Measurements from ENCODE around the gene PHKB. TPM values are rescaled to one million over a fixed set of nuclear protein-coding genes. Genes with fewer than 3 reads are reported as not detected.
"Not testable (repeated sequence)": the region's sequence is repeated elsewhere in the genome, so short reads cannot be mapped to it uniquely, and the experiment has no call there.

PHKB gene
- total and polyA plus RNA-seq, 2 donors from 2014 or later = 48.3 to 80.5 TPM

DNA sequence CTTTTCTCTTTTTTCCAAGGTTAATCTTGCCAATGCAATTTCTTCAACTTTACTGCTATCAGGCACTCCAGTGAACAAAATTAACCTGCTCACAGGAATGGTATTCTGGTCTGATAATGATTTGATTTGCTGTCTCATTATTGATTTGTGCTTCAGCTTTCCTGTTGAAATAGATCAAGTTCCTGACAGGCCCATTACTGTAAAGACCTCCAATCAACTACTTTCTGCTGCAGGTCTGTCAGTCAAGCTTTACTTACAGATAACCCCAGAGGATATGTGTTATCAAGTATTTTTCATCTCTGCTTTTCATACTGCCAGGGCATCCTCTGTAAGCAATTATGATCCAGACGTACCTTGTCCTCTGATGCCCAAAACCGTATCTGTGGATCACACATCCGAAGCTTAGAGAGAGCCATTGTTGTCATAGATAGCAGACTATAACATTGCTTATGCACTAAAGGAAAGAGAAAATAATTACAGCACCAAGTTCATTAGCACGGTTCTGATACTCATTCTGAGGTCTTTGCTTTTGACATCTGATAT lies 215.6 kb downstream of the PHKB start:
- no peak for FAIRE-seq
- Histone ChIP-seq H3K27me3 (ENCODE audit: control insufficient read depth, insufficient read depth, low read length) (no peaks in the 10 kb centered on the region), H3K36me3 (ENCODE audit: control insufficient read depth in 2 of 3, insufficient read depth in 3 of 3, low read length in 3 of 3) (peaks cover 5 to 19% (median 10%) of the 10 kb centered on the region in 3 donors), H3K4me1 (ENCODE audit: control insufficient read depth in 2 of 3, insufficient read depth in 2 of 3, low read depth in 1 of 3, low read length in 3 of 3) (no peaks in the 10 kb centered on the region), H3K27ac (ENCODE audit: low read depth in 2 of 2, low read length in 2 of 2) (no peak overlapping the region), H3K4me3 (ENCODE audit: low read length in 3 of 3) (no peak overlapping the region), H3K9me3 (ENCODE audit: control insufficient read depth in 2 of 3, insufficient read depth in 1 of 3, low read length in 3 of 3) (peaks cover 0 to 6% (median 0%) of the 10 kb centered on the region in 3 donors), H3K9ac (ENCODE audit: low read length in 3 of 3) (no peak overlapping the region)
- intact Hi-C loops (cut with DNase I) = no loop called here
- TF ChIP-seq, protein P1, sequence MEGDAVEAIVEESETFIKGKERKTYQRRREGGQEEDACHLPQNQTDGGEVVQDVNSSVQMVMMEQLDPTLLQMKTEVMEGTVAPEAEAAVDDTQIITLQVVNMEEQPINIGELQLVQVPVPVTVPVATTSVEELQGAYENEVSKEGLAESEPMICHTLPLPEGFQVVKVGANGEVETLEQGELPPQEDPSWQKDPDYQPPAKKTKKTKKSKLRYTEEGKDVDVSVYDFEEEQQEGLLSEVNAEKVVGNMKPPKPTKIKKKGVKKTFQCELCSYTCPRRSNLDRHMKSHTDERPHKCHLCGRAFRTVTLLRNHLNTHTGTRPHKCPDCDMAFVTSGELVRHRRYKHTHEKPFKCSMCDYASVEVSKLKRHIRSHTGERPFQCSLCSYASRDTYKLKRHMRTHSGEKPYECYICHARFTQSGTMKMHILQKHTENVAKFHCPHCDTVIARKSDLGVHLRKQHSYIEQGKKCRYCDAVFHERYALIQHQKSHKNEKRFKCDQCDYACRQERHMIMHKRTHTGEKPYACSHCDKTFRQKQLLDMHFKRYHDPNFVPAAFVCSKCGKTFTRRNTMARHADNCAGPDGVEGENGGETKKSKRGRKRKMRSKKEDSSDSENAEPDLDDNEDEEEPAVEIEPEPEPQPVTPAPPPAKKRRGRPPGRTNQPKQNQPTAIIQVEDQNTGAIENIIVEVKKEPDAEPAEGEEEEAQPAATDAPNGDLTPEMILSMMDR (IDR thresholded peaks at IDR 0.05; ENCODE audit: borderline replicate concordance, extremely low read depth, insufficient read depth) = no peak
- no peak for DNase-seq

DNA sequence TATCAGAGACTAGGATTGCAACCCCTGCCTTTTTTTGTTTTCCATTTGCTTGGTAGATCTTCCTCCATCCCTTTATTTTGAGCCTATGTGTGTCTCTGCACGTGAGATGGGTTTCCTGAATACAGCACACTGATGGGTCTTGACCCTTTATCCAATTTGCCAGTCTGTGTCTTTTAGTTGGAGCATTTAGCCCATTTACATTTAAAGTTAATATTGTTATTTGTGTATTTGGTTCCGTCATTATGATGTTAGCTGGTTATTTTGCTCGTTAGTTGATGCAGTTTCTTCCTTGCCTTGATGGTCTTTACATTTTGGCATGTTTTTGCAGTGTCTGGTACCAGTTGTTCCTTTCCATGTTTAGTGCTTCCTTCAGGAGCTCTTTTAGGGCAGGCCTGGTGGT lies 220.4 kb downstream of the PHKB start:
- FAIRE-seq; H3K4me3 ChIP-seq (ENCODE audit: low read length in 3 of 3); intact Hi-C loops (cut with DNase I): not testable (repeated sequence)

DNA sequence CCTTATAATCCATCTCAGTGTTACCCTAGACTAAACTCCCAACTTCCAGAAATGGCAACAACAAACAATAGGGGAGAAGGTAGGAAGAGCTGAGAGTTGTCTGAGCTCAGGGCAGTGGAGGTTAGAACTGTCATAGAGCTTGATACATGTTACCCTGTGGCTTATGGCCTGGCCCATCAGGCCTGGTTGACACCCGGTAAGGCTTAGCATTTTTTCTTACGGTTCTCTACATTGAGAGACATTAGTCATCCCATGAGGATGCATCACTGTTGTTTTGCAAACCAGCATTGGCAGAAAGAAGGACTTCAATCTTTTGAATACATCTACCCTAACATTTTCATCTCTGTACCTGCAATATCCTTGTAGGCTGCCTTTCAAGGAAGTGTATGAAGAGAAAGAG lies 226.6 kb downstream of the PHKB start:
- H3K9ac ChIP-seq (ENCODE audit: low read length in 3 of 3) = no peak overlapping the region
- H3K27me3 ChIP-seq (ENCODE audit: control insufficient read depth, insufficient read depth, low read length) = no peaks in the 10 kb centered on the region
- H3K27ac ChIP-seq (ENCODE audit: low read depth in 2 of 2, low read length in 2 of 2) = no peak overlapping the region
- H3K4me3 ChIP-seq (ENCODE audit: low read length in 3 of 3) = no peak overlapping the region
- DNase-seq = no peak
- no peaks in the 10 kb centered on the region for H3K9me3 ChIP-seq (ENCODE audit: control insufficient read depth in 2 of 3, insufficient read depth in 1 of 3, low read length in 3 of 3)
- intact Hi-C loops (cut with DNase I) = no loop called here
- no peaks in the 10 kb centered on the region for H3K4me1 ChIP-seq (ENCODE audit: control insufficient read depth in 2 of 3, insufficient read depth in 2 of 3, low read depth in 1 of 3, low read length in 3 of 3)
- H3K36me3 ChIP-seq (ENCODE audit: control insufficient read depth in 2 of 3, insufficient read depth in 3 of 3, low read length in 3 of 3) = peaks cover 0 to 11% (median 7%) of the 10 kb centered on the region in 3 donors
- FAIRE-seq = no peak
- TF ChIP-seq, protein P1 (IDR thresholded peaks at IDR 0.05; ENCODE audit: borderline replicate concordance, extremely low read depth, insufficient read depth) = no peak

More for the DNA sequence above, 220.4 kb downstream of the PHKB start:
- H3K27me3 ChIP-seq (ENCODE audit: control insufficient read depth, insufficient read depth, low read length); H3K36me3 ChIP-seq (ENCODE audit: control insufficient read depth in 2 of 3, insufficient read depth in 3 of 3, low read length in 3 of 3); DNase-seq; H3K27ac ChIP-seq (ENCODE audit: low read depth in 2 of 2, low read length in 2 of 2); H3K4me1 ChIP-seq (ENCODE audit: control insufficient read depth in 2 of 3, insufficient read depth in 2 of 3, low read depth in 1 of 3, low read length in 3 of 3); H3K9me3 ChIP-seq (ENCODE audit: control insufficient read depth in 2 of 3, insufficient read depth in 1 of 3, low read length in 3 of 3); H3K9ac ChIP-seq (ENCODE audit: low read length in 3 of 3): not testable (repeated sequence)

DNA sequence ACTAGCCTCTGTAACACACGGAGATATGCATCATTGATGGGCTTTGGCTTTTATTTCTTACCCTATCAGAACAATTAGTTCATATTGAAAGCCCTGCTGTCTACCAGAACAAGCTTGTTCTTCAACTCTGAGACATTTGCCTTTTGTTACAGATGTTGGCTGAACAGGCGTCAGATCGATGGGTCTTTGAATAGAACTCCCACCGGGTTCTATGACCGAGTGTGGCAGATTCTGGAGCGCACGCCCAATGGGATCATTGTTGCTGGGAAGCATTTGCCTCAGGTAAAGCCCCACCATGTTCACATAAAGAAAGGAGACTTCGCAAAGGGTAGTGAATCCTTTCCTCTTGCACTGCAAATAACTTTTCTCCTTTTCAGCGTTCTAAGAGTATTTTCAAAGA lies 232.1 kb downstream of the PHKB start:
- Histone ChIP-seq H3K36me3 (ENCODE audit: control insufficient read depth in 2 of 3, insufficient read depth in 3 of 3, low read length in 3 of 3) (peaks cover 12 to 32% (median 23%) of the 10 kb centered on the region in 3 donors), H3K4me3 (ENCODE audit: low read length in 3 of 3) (no peak overlapping the region), H3K27me3 (ENCODE audit: control insufficient read depth, insufficient read depth, low read length) (no peaks in the 10 kb centered on the region), H3K4me1 (ENCODE audit: control insufficient read depth in 2 of 3, insufficient read depth in 2 of 3, low read depth in 1 of 3, low read length in 3 of 3) (no peaks in the 10 kb centered on the region), H3K9me3 (ENCODE audit: control insufficient read depth in 2 of 3, insufficient read depth in 1 of 3, low read length in 3 of 3) (no peaks in the 10 kb centered on the region), H3K9ac (ENCODE audit: low read length in 3 of 3) (no peak overlapping the region), H3K27ac (ENCODE audit: low read depth in 2 of 2, low read length in 2 of 2) (no peak overlapping the region)
- TF ChIP-seq, protein P1 (IDR thresholded peaks at IDR 0.05; ENCODE audit: borderline replicate concordance, extremely low read depth, insufficient read depth) = no peak
- intact Hi-C loops (cut with DNase I) = no loop called here
- FAIRE-seq (no peak), DNase-seq (no peak)

All from kidney (tissue), 14 donors.